Gastroesophageal sphincter (tissue), 4 donors: ENCODE measurements around the gene SEMA3A. TPM values are rescaled to one million over a fixed set of nuclear protein-coding genes. Genes with fewer than 3 reads are reported as not detected.

ENCODE experiments used
- ATAC-seq: fragments of 150-250 bp; one replicate; pipeline ENCODE4 v1.9.1; 2016; ENCODE audit warnings: mild to moderate bottlenecking, moderate library complexity
- H3K27ac ChIP-seq, 4 donors: fragments of 200-600 bp; sonication (generic) in 3 of 4; 1 replicate in 3 of 4; 2 replicates in 1 of 4; pipeline ENCODE4 v1.5.1; 2016 to 2019
- H3K27me3 ChIP-seq: fragments of 200-600 bp; sonication (generic); one replicate; pipeline ENCODE4 v1.5.1; 2019
- H3K36me3 ChIP-seq, 2 donors: fragments of 200-600 bp; sonication (generic); one replicate each; pipeline ENCODE4 v1.5.1; 2019; ENCODE audit warnings: control low read depth in 1 of 2
- H3K4me1 ChIP-seq, 3 donors: fragments of 200-600 bp; sonication (generic); 1 replicate in 2 of 3; 2 replicates in 1 of 3; pipeline ENCODE4 v1.5.1; 2016 to 2019; ENCODE audit warnings: control low read depth in 2 of 3
- H3K4me3 ChIP-seq, 2 donors: fragments of 200-600 bp; sonication (generic); one replicate each; pipeline ENCODE4 v1.5.1; 2019; ENCODE audit warnings: mild to moderate bottlenecking in 1 of 2, moderate library complexity in 1 of 2
- H3K9me3 ChIP-seq, 3 donors: fragments of 200-600 bp; sonication (generic); one replicate each; pipeline ENCODE4 v1.5.1; 2017 to 2019; ENCODE audit warnings: control low read depth in 2 of 3
- EP300 ChIP-seq: sonication (generic); formaldehyde crosslinking; IDR thresholded peaks from one replicate; pipeline ENCODE4 v1.6.1; 2017; ENCODE audit warnings: antibody characterized with exemption, mild to moderate bottlenecking
- POLR2A ChIP-seq, 2 donors: fragments of 450-650 bp; IDR thresholded peaks; one replicate each; pipeline ENCODE4 v1.6.1; 2017; ENCODE audit warnings: antibody characterized with exemption in 2 of 2, mild to moderate bottlenecking in 2 of 2, moderate library complexity in 1 of 2
- POLR2AphosphoS5 ChIP-seq: sonication (generic); formaldehyde crosslinking; IDR thresholded peaks from one replicate; pipeline ENCODE4 v1.6.1; 2017; ENCODE audit warnings: antibody characterized with exemption
- WGBS, 2 donors: methylation state at CpG; one replicate each; pipeline ENCODE4 v1.1.5; 2018; ENCODE audit warnings: low coverage in 1 of 2; 5-methylcytosine and 5-hydroxymethylcytosine counted together
- total RNA-seq, 4 donors: library from RNA; depleted of rRNA; stranded (reverse); fragments of >200 nt; gene quantifications; one replicate each; pipeline ENCODE4 v1.1.0, GENCODE V29; 2016
- TF ChIP-seq, protein P1 (sequence below), 4 experiments: fragments of 200-600 bp in 2 of 4; fragments of 450-650 bp in 2 of 4; sonication (generic) in 1 of 4; IDR thresholded peaks; one replicate each; pipeline ENCODE4 v1.5.1; 2017 to 2019; ENCODE audit warnings: antibody characterized with exemption in 4 of 4, mild to moderate bottlenecking in 2 of 4, moderate library complexity in 2 of 4

The SEMA3A gene
- total RNA-seq, 4 donors from 2014 or later, result 24.6 to 61.6 (median 33.0) TPM

DNA sequence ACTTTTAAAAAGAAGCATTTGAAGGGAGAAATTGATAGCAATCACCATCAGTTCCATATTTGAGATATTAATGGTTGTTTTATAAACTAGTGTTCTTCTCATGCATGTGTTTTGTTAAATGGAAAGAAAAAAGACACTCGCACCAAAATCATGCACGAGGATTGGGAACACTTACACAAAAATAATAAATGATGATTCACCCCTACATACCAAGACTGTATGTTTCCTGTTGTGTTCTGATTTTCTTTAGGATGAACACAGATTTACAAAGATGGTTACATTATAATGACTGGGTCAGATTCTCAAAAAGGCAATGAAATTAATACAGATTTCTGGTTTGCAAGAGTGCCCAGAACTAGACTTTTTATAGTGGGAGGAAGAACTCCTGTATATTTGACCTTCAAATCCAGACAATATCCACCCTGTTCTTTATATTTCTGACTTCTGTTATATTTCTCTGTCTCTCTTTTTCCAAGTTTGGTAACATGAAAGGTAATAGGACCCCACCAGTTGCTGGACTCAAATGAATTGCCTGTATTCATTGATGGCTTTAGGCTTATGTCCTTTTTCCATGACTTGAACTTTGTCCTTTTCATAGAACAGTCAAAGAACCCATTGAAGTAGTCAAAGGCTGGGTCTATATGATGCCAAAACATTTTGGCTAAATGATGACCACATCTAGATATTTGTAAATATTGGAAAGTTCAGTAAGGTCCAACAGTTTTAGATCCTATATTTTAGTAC is 54.4 kb downstream of the SEMA3A start:
- no peak for ATAC-seq
- no peaks in the 10 kb centered on the region for H3K36me3 ChIP-seq
- H3K4me1 ChIP-seq, result peaks cover 0 to 34% (median 3%) of the 10 kb centered on the region in 3 donors
- no peak overlapping the region for H3K27ac ChIP-seq
- no peak overlapping the region for H3K4me3 ChIP-seq
- H3K27me3 ChIP-seq, result no peaks in the 10 kb centered on the region
- no peaks in the 10 kb centered on the region for H3K9me3 ChIP-seq
- TF ChIP-seq, protein P1, sequence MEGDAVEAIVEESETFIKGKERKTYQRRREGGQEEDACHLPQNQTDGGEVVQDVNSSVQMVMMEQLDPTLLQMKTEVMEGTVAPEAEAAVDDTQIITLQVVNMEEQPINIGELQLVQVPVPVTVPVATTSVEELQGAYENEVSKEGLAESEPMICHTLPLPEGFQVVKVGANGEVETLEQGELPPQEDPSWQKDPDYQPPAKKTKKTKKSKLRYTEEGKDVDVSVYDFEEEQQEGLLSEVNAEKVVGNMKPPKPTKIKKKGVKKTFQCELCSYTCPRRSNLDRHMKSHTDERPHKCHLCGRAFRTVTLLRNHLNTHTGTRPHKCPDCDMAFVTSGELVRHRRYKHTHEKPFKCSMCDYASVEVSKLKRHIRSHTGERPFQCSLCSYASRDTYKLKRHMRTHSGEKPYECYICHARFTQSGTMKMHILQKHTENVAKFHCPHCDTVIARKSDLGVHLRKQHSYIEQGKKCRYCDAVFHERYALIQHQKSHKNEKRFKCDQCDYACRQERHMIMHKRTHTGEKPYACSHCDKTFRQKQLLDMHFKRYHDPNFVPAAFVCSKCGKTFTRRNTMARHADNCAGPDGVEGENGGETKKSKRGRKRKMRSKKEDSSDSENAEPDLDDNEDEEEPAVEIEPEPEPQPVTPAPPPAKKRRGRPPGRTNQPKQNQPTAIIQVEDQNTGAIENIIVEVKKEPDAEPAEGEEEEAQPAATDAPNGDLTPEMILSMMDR (IDR thresholded peaks at IDR 0.05), result no peak
- TF ChIP-seq POLR2A (IDR thresholded peaks at IDR 0.05) (no peak), EP300 (no peak), POLR2AphosphoS5 (no peak)
- WGBS, 2 donors, result 46 to 86% methylated on average over 2 of the region's 2 CpGs

DNA sequence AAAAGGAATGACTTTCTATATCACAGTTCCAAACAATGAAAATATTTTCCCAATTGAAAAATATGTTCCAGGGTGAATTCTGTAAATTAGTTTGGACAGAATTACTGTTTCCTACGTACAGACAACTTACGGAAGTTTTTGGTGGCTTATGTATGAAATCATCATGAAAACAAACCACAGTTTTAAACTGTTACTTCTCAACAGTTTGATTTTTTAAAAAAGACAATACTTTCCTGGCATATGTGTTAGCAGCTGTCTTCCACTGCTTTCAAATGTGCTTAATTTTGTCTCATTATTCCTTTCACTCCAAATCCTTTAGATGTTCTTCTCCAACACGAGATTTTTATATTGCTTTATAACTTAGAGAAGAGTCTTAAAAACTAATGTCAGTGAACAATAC is 56.2 kb downstream of the SEMA3A start:
- H3K9me3 ChIP-seq, result no peaks in the 10 kb centered on the region
- H3K4me3 ChIP-seq, result no peak overlapping the region
- no peak for ATAC-seq
- H3K27ac ChIP-seq, result peak overlapping the region in 2 of 4 donors; percentile 3 to 16
- H3K4me1 ChIP-seq, result peaks cover 0 to 17% (median 0%) of the 10 kb centered on the region in 3 donors
- peaks cover 0 to 4% of the 10 kb centered on the region in 2 donors for H3K36me3 ChIP-seq
- H3K27me3 ChIP-seq, result no peaks in the 10 kb centered on the region
- TF ChIP-seq POLR2A (IDR thresholded peaks at IDR 0.05) (no peak), POLR2AphosphoS5 (no peak), EP300 (no peak)
- WGBS, 2 donors, result 37 to 39% methylated on average over 3 of the region's 3 CpGs

DNA sequence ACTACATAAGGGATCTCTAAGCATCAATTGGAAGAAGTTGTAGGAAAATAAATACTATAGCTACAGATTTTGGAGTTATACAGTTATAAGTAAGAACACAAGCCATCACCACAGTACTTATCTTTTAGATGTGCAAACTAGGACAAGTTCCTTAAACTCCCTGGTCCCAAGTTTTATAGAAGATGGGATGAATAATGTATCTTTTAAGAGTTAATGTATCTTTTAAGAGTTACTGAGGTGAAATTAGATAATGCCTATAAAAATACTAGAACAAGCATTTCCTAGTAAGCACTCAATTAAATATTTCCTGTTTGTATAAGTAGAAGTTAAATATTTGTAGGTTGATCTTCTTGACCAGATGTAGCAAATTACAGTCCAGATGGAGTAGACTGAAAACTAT is 56.8 kb downstream of the SEMA3A start:
- ATAC-seq, result no peak
- H3K4me1 ChIP-seq, result peaks cover 0 to 11% (median 0%) of the 10 kb centered on the region in 3 donors
- H3K27me3 ChIP-seq, result no peaks in the 10 kb centered on the region
- H3K4me3 ChIP-seq, result no peak overlapping the region
- no peak for TF ChIP-seq POLR2A (IDR thresholded peaks at IDR 0.05)
- TF ChIP-seq POLR2AphosphoS5, result no peak
- TF ChIP-seq, protein P1 (IDR thresholded peaks at IDR 0.05), result no peak
- TF ChIP-seq EP300, result no peak
- H3K36me3 ChIP-seq, result peaks cover 0 to 4% of the 10 kb centered on the region in 2 donors
- no peaks in the 10 kb centered on the region for H3K9me3 ChIP-seq
- H3K27ac ChIP-seq, result no peak overlapping the region

- no peak for ATAC-seq
- H3K27ac ChIP-seq, result no peak overlapping the region
- WGBS, 2 donors, result 92 to 100% methylated on average over 1 to 2 of the region's 3 CpGs
These were observed 57.8 kb downstream of the SEMA3A start for GRCh38 chr7:84136809-84137208.

GRCh38 chr7:84136336-84136735 is 58.3 kb downstream of the SEMA3A start:
- TF ChIP-seq, protein P1 (IDR thresholded peaks at IDR 0.05), result no peak
- no peak for TF ChIP-seq POLR2A (IDR thresholded peaks at IDR 0.05)
- no peak for TF ChIP-seq EP300
- TF ChIP-seq POLR2AphosphoS5, result no peak
- Histone ChIP-seq H3K27ac (no peak overlapping the region), H3K4me1 (peaks cover 0 to 11% (median 0%) of the 10 kb centered on the region in 3 donors), H3K4me3 (no peak overlapping the region), H3K36me3 (peaks cover 0 to 4% of the 10 kb centered on the region in 2 donors), H3K9me3 (no peaks in the 10 kb centered on the region), H3K27me3 (no peaks in the 10 kb centered on the region)
- 47 to 66% methylated on average over 3 of the region's 3 CpGs for WGBS, 2 donors
- no peak for ATAC-seq

More at GRCh38 chr7:84136809-84137208, 57.8 kb downstream of the SEMA3A start:
- no peaks in the 10 kb centered on the region for H3K9me3 ChIP-seq
- peaks cover 0 to 11% (median 0%) of the 10 kb centered on the region in 3 donors for H3K4me1 ChIP-seq
- no peaks in the 10 kb centered on the region for H3K27me3 ChIP-seq
- H3K4me3 ChIP-seq, result no peak overlapping the region
- peaks cover 0 to 4% of the 10 kb centered on the region in 2 donors for H3K36me3 ChIP-seq
- TF ChIP-seq, protein P1 (IDR thresholded peaks at IDR 0.05), result no peak
- no peak for TF ChIP-seq EP300
- TF ChIP-seq POLR2AphosphoS5, result no peak
- no peak for TF ChIP-seq POLR2A (IDR thresholded peaks at IDR 0.05)
